A549 (cell line): ENCODE results near the gene CT55. TPM values are rescaled to one million over a fixed set of nuclear protein-coding genes. Genes with fewer than 3 reads are reported as not detected.

Source experiments
- ATAC-seq, 2 experiments: fragments of 200-7000 bp in 1 of 2; fragments of >200 bp in 1 of 2; cut with Nextera tagmentation in 1 of 2; cut with Tn5 transposase in 1 of 2; 3 replicates each; pipeline versions ENCODE4 v1.8.0 to v1.9.1; 2018 to 2020; ENCODE audit warnings: mild to moderate bottlenecking in 1 of 2, moderate library complexity in 1 of 2
- CTCF ChIA-PET: fragments of 300-600 bp; sonication (Branson Sonifier 250); formaldehyde crosslinking; extraction: SDS; loops from one replicate; lab custom pipeline; 2021; ENCODE audit warnings: antibody characterized with exemption, inconsistent platforms; lab: Yijun Ruan, JAX
- POLR2A ChIA-PET: fragments of 350-600 bp; formaldehyde crosslinking; extraction: SDS; loops from one replicate; lab custom pipeline; 2021; ENCODE audit warnings: antibody characterized with exemption, inconsistent platforms; lab: Yijun Ruan, JAX
- DNase-seq, 2 experiments: peaks; one replicate each; pipeline versions ENCODE4 v3.0.0 to v3.0.0-alpha.2; 2011 to 2016; ENCODE audit warnings: low read depth in 1 of 2, low spot score in 1 of 2
- FAIRE-seq: peaks from 2 replicates; lab custom pipeline; 2011; peaks lifted over from hg19 to GRCh38; lab: Jason Lieb, UNC
- H3K27ac ChIP-seq, 2 experiments: fragments of >200 bp; sonication (Bioruptor Twin); formaldehyde crosslinking; 3 replicates each; pipeline ENCODE4 v1.5.1; 2016 to 2017
- H3K4me1 ChIP-seq: fragments of >200 bp; sonication (Bioruptor Twin); formaldehyde crosslinking; 3 replicates; pipeline ENCODE4 v1.6.1; 2016
- H3K4me2 ChIP-seq: fragments of >200 bp; sonication (Bioruptor Twin); formaldehyde crosslinking; 3 replicates; pipeline ENCODE4 v1.6.1; 2016
- H3K4me3 ChIP-seq: fragments of >200 bp; sonication (Bioruptor Twin); formaldehyde crosslinking; 3 replicates; pipeline ENCODE4 v1.5.1; 2016
- H3K9me3 ChIP-seq: fragments of >200 bp; sonication (Bioruptor Twin); formaldehyde crosslinking; 3 replicates; pipeline ENCODE4 v1.6.1; 2016
- CBX8 ChIP-seq: fragments of 200-600 bp; sonication (generic); IDR thresholded peaks from 2 replicates; pipeline ENCODE4 v1.6.1; 2016
- CTCF ChIP-seq: fragments of >200 bp; sonication (Bioruptor Twin); formaldehyde crosslinking; IDR thresholded peaks from 3 replicates; pipeline ENCODE4 v1.5.1; 2016
- EHF ChIP-seq: fragments of 250-450 bp; sonication (Bioruptor Pico); IDR thresholded peaks from 2 replicates; pipeline ENCODE4 v1.5.0; 2020; ENCODE audit warnings: mild to moderate bottlenecking
- EHMT2 ChIP-seq: fragments of 200-600 bp; sonication (generic); IDR thresholded peaks from 2 replicates; pipeline ENCODE4 v1.6.1; 2016; ENCODE audit warnings: antibody characterized with exemption, low read depth, mild to moderate bottlenecking, moderate library complexity
- ELK1 ChIP-seq: fragments of 150-350 bp; IDR thresholded peaks from 2 replicates; pipeline ENCODE4 v1.6.1; 2014; ENCODE audit warnings: low read depth, mild to moderate bottlenecking, low read length
- EP300 ChIP-seq, 2 experiments: fragments of >200 bp; sonication (Bioruptor Twin); formaldehyde crosslinking; IDR thresholded peaks; 2 replicates in 1 of 2; 3 replicates in 1 of 2; pipeline ENCODE4 v1.6.1; 2016 to 2017
- ESRRA ChIP-seq: fragments of 150-350 bp; IDR thresholded peaks from 2 replicates; pipeline ENCODE4 v1.6.1; 2014; ENCODE audit warnings: mild to moderate bottlenecking, low read length, borderline replicate concordance
- FOSL2 ChIP-seq, 2 experiments: fragments of 450-650 bp in 1 of 2; fragments of >200 bp in 1 of 2; sonication (Bioruptor Twin) in 1 of 2; formaldehyde crosslinking; IDR thresholded peaks; 2 replicates each; pipeline versions ENCODE4 v1.5.0 to v1.6.1; 2016 to 2020; ENCODE audit warnings: mild to moderate bottlenecking in 1 of 2, moderate library complexity in 1 of 2
- HDAC2 ChIP-seq: fragments of 200-600 bp; sonication (generic); IDR thresholded peaks from 2 replicates; pipeline ENCODE4 v1.6.1; 2016
- HOXB13 ChIP-seq: fragments of 250-450 bp; sonication (Bioruptor Pico); IDR thresholded peaks from 2 replicates; pipeline ENCODE4 v1.5.0; 2020; ENCODE audit warnings: low read depth, mild to moderate bottlenecking, moderate library complexity
- NPAS2 ChIP-seq: fragments of 250-450 bp; sonication (Bioruptor Pico); IDR thresholded peaks from 2 replicates; pipeline ENCODE4 v1.8.0; 2022; ENCODE audit warnings: mild to moderate bottlenecking, moderate library complexity, borderline replicate concordance
- NR3C1 ChIP-seq: fragments of >200 bp; sonication (Bioruptor Twin); formaldehyde crosslinking; IDR thresholded peaks from 3 replicates; pipeline ENCODE4 v1.6.1; 2017
- POLR2AphosphoS2 ChIP-seq: conservative IDR thresholded peaks from 2 replicates; pipeline ENCODE4 v1.6.1; 2012; ENCODE audit warnings: low read length, improper control_type of control experiment, inconsistent platforms
- RCOR1 ChIP-seq: fragments of 150-350 bp; IDR thresholded peaks from 2 replicates; pipeline ENCODE4 v1.6.1; 2014; ENCODE audit warnings: antibody characterized with exemption, low read length, low read depth
- RFX5 ChIP-seq: fragments of 450-650 bp; IDR thresholded peaks from 2 replicates; pipeline ENCODE4 v1.7.1; 2014; ENCODE audit warnings: antibody characterized with exemption, mild to moderate bottlenecking, moderate library complexity
- RNF2 ChIP-seq: fragments of 200-600 bp; sonication (generic); IDR thresholded peaks from 2 replicates; pipeline ENCODE4 v1.6.1; 2016; ENCODE audit warnings: low read depth, mild to moderate bottlenecking, antibody characterized with exemption, moderate library complexity, borderline replicate concordance
- SMC3 ChIP-seq: fragments of >200 bp; sonication (Bioruptor Twin); formaldehyde crosslinking; IDR thresholded peaks from 3 replicates; pipeline ENCODE4 v1.6.1; 2018; ENCODE audit warnings: inconsistent platforms
- TP53 ChIP-seq: fragments of 250-450 bp; sonication (Bioruptor Pico); IDR thresholded peaks from 2 replicates; pipeline ENCODE4 v1.5.0; 2021; ENCODE audit warnings: mild to moderate bottlenecking, moderate library complexity
- ZC3H11A ChIP-seq: fragments of 450-650 bp; IDR thresholded peaks from 2 replicates; pipeline ENCODE4 v1.6.1; 2014; ENCODE audit warnings: antibody characterized with exemption, mild to moderate bottlenecking
- WGBS: methylation state at CpG from one replicate; pipeline ENCODE4 v1.1.6; 2017; ENCODE audit errors: missing lambda C conversion rate; 5-methylcytosine and 5-hydroxymethylcytosine counted together
- polyA plus RNA-seq, 4 experiments: library from polyadenylated mRNA; depleted of rRNA in 3 of 4; stranded (reverse); fragments of >200 nt; fragmentation: RNase III in 1 of 4; extraction: RNeasy Plus Mini Kit Qiagen cat#74134 plus additional on column Dnase treatment in 1 of 4; gene quantifications; 2 replicates in 3 of 4; 3 replicates in 1 of 4; pipeline ENCODE4 v1.2.3, GENCODE V29; 2011 to 2017

Gene CT55
- polyA plus RNA-seq, 2 of the 4 experiments (the other 2 are of a cell fraction) = 0.05 TPM; not detected in 1

GRCh38 chrX:135193740-135194139, 22.5 kb upstream of the CT55 start:
- no peak overlapping the region for H3K4me2 ChIP-seq
- FAIRE-seq = no peak
- no peak for TF ChIP-seq SMC3
- TF ChIP-seq TP53 (CRISPR knock-in tag) = no peak
- TF ChIP-seq RNF2 = no peak
- TF ChIP-seq CTCF = no peak
- TF ChIP-seq EP300 (IDR thresholded peaks at IDR 0.05) = no peak
- TF ChIP-seq HDAC2 = no peak
- no peaks in the 10 kb centered on the region for H3K4me1 ChIP-seq
- no peak for ATAC-seq
- DNase-seq = no peak
- no peaks in the 10 kb centered on the region for H3K9me3 ChIP-seq
- CTCF ChIA-PET = no interaction called here
- POLR2A ChIA-PET = no interaction called here
- no peak overlapping the region for H3K27ac ChIP-seq
- no peak overlapping the region for H3K4me3 ChIP-seq
- WGBS = 39% methylated on average over 5 of the region's 6 CpGs

- WGBS = 16% methylated on average over 3 of the region's 3 CpGs
- TF ChIP-seq RFX5 (no peak), ESRRA (no peak), NR3C1 (no peak), ELK1 (no peak), NPAS2 (CRISPR knock-in tag) (no peak), EHMT2 (no peak), ZC3H11A (no peak), FOSL2 (IDR thresholded peaks at IDR 0.05) (no peak), FOSL2 (CRISPR knock-in tag; IDR thresholded peaks at IDR 0.05) (no peak), EHF (CRISPR knock-in tag) (no peak), HOXB13 (CRISPR knock-in tag) (no peak), RCOR1 (no peak), CTCF (no peak), CBX8 (no peak), POLR2AphosphoS2 (no peak)
- H3K4me3 ChIP-seq = no peak overlapping the region
- H3K27ac ChIP-seq = no peak overlapping the region
- no peak for DNase-seq
- no peaks in the 10 kb centered on the region for H3K4me1 ChIP-seq
- FAIRE-seq = no peak
- H3K9me3 ChIP-seq = no peaks in the 10 kb centered on the region
- POLR2A ChIA-PET = no interaction called here
- CTCF ChIA-PET = no interaction called here
- ATAC-seq = no peak
- H3K4me2 ChIP-seq = no peak overlapping the region
Observed at GRCh38 chrX:135191838-135192237, 20.6 kb upstream of the CT55 start.
